Melanocyte of skin (primary cell): Measurements from ENCODE around the gene ANAPC16. TPM values are rescaled to one million over a fixed set of nuclear protein-coding genes. Genes with fewer than 3 reads are reported as not detected.

Experiments used
- small RNA-seq, 2 donors: library from RNA; depleted of rRNA; stranded (forward); fragments of <200 nt; gene quantifications; one replicate each; pipeline ENCODE3, GENCODE V24; 2012
- total RNA-seq, 2 donors: library from RNA; depleted of rRNA; stranded (reverse); fragments of >200 nt; gene quantifications; 2 replicates each; pipeline ENCODE4 v1.2.3, GENCODE V29; 2012

The ANAPC16 gene
- total RNA-seq, result 10 to 100 TPM; 34.0 to 37.2 TPM

DNA sequence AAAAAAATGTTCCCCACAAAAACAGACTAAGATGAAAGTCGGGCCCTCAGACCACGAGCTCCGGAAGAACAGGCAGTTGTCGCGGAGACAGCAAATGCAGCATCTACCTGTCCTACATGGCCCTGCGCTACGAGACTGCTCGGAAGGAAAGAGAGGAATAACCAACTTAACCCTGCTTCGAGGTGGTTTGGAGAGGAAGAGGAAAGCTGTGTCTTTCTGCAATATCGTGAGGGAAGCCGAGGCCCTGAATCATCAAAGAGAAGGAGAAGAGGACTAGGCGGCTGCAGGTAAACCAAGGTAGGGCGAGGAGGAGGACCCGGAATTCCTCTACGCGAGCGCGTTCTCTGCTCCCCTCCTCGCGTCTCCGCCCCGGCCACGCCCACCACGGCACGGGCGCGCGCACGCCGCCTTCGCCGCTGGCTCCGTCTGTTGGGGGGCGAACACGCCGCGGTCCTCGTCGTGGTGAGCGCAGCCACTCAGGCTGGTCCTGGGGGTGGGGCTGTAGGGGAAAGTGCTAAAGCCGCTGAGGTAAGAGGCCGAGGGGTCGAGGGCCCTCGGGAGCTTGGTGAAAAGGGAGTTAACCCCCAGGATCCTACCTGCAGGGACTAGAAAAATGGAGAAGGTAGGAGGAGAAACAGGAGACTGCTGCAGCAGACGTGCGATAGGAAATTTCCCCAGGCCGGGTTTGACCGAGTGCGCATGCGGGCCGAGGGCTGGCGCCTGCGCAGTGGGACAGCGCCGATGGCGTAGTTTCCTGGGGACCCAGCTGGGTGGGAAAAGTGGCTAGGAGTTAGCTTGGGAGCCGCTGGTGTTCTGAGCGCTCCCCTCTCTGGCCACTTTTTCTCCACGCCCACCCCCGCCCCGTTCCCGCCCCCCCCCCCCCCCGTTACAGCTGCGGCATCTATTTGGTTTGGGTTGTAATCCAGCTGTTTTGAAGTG lies at the start of gene ANAPC16, which contains the start of gene ASCC1:
TSS of gene ANAPC16 (plus strand) at position 402 of the 939 bp plus-strand sequence. CDS start 7,903 bp downstream, outside the sequence.
TSS of gene ASCC1 (minus strand) at position 666 of the 939 bp plus-strand sequence. CDS start 2,978 bp downstream, outside the sequence.

DNA sequence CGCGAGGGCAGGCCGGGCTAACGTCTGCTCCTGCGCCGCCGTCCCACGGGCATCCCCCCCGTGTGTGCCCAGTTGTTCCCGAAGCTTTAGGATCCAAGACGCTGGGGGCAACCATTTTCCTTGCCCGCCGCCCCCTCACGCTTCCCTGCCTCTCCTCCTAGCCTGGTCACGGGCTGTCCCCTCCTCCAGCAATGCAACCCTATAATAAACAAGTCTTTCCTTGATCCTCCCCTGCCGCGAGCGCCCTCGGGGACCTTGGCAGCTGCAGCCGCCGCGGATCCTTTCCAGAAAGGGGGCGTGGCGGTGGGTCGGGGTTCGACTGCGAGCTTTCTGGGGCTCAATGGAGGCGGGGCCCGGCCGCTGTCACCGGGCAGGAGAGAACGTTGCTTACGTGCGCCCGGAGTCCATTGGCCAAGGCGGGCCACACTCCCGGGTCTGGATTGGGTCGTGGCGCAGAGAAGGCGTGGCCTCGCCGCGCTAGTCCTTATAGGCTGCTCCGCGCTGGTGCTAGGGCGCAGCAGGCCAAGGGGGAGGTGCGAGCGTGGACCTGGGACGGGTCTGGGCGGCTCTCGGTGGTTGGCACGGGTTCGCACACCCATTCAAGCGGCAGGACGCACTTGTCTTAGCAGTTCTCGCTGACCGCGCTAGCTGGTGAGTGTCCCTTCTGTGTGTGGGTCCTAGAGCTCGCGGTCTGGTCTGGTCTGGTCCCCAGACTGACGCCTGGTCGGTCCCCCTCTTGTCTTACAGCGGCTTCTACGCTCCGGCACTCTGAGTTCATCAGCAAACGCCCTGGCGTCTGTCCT lies 57.8 kb downstream of the ANAPC16 start, which contains the start of gene DDIT4:
TSS of gene DDIT4 (plus strand) at position 515 of the 803 bp plus-strand sequence. CDS start 293 bp downstream, outside the sequence.

Small RNA genes lying within 50 kb of the gene (small RNA-seq; reads per million reads assigned to genes)
- 0 reads per million in 2 donors for gene RF00019
- 0 reads per million in 2 donors for gene RF00340

Other genes starting within 250 kb of the ANAPC16 start
- gene SPOCK2, start 127.5 kb upstream of the ANAPC16 start, total RNA-seq, result under 1 TPM; under 0.01 to 0.33 TPM
- 10 to 100 TPM; 34.6 to 38.2 TPM for gene ASCC1, start 264 bp downstream of the ANAPC16 start, total RNA-seq
- 100 to 1,000 TPM; 114 to 215 TPM for gene DDIT4, start 57.9 kb downstream of the ANAPC16 start, total RNA-seq
- 10 to 100 TPM; 34.6 to 36.8 TPM for gene DNAJB12, start 138.9 kb downstream of the ANAPC16 start, total RNA-seq